ENCODE results near the gene SERPINB6.
"Not testable (repeated sequence)": the region's sequence is repeated elsewhere in the genome, so short reads cannot be mapped to it uniquely, and the experiment has no call there.

GRCh38 chr6:2998249-2998997, 27.1 kb upstream of the SERPINB6 start:
- peak; percentile 47 to 88 (median 58) for TF ChIP-seq CTCF (IDR thresholded peaks at IDR 0.05)
- not testable (repeated sequence) for TF ChIP-seq EP300 (IDR thresholded peaks at IDR 0.05)

Measured in tibial nerve (tissue), 4 donors.